ENCODE results near the gene ZNF202.

ZNF202 gene

DNA sequence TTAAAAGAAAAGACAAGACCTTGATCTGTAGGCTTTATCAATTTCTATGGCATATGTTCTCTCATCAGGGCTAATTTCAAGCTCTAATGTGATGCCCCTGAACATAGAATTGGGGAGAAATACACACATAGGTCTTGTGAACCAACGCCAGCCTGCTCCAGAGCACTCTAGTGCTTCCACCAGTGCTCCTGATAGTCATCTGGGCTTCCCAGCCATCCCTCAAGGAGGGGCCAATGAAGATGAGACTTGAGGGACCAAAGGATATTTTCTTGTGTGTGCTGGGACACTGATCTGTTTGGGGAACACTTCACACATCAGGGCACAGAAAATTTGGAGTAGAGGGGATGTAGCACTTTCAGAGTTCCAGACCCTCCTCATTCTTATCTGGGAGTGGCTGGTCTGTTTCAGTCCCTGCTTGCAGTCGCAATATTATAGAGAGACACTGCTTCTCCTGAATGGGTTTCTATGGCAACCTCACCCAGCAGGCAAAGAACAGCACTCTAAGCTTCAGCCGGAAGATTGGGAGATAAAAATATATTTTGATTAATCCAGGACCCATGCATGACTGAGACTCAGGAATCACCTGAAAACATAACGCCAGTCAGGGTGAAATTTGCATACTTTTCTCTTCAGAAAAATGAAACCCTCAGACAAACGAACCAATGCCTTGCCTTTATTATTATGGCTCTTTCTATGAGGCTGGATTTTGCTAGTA is 58.6 kb downstream of the ZNF202 start:
- no peak for DNase-seq (ENCODE audit: low spot score)

GRCh38 chr11:123681030-123681429 is 60.4 kb downstream of the ZNF202 start:
- no peak for DNase-seq (ENCODE audit: low spot score)

GRCh38 chr11:123678246-123678645 is 63.2 kb downstream of the ZNF202 start:
- no peak for DNase-seq (ENCODE audit: low spot score)

- no peak for DNase-seq (ENCODE audit: low spot score)
Observed at GRCh38 chr11:123677510-123677909, 64.0 kb downstream of the ZNF202 start.

GRCh38 chr11:123674297-123674696 is 67.2 kb downstream of the ZNF202 start:
- DNase-seq (ENCODE audit: low spot score), result no peak

All from activated CD4-positive, alpha-beta T cell treated with anti-CD3 and anti-CD28 coated beads, Interleukin-2, Interleukin-4, amounts not matched to agents 100 ng/mL and 50 ng/mL, durations not matched to agents 16 hours and 8 hours (primary cell).